HG03108 (cell line): ENCODE measurements around the gene ESRRA.
A peak's percentile ranks its signal among the peaks of the same experiment; 100 is the strongest.

Experiments
- ATAC-seq: cut with Tn5 transposase; IDR thresholded peaks from one replicate; pipeline ENCODE4 v1.9.1; 2021; ENCODE audit warnings: moderate library complexity; ENCODE audit not compliant: unreplicated experiment

ESRRA gene

DNA sequence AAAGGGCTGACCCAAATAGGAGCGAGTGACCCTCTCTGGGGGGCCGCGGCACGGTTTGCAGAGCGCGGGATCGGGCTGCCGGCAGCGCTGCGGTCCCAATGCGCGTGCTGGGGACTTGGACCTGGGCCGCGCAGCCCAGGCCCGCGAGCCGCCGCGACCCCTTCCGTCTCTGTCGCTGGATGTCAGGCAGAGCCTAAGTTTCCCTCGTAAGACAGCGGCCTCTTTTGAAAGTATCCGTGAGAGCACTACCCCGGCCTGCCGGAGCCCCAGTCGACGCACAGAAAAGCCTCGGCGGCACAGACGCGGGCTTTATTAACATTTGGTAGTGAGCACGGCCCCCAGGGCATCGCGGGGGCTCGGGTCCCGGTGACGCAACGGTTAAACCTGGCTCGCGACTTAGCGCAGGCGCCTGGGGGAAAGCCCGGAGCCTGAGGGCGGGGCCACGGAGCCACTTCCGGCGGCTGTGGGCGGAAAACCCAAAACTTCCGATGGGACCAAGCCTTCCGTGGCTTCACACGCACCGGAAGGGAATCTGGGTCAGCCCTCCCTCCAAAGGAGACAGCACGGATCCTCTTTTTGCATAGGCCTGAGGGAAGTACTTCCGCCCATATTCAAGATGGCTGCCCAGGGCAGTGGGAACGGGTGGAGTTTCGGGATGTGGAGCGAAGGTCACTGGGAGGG is 35.6 kb upstream of the ESRRA start:
- ATAC-seq: peak; percentile 61

DNA sequence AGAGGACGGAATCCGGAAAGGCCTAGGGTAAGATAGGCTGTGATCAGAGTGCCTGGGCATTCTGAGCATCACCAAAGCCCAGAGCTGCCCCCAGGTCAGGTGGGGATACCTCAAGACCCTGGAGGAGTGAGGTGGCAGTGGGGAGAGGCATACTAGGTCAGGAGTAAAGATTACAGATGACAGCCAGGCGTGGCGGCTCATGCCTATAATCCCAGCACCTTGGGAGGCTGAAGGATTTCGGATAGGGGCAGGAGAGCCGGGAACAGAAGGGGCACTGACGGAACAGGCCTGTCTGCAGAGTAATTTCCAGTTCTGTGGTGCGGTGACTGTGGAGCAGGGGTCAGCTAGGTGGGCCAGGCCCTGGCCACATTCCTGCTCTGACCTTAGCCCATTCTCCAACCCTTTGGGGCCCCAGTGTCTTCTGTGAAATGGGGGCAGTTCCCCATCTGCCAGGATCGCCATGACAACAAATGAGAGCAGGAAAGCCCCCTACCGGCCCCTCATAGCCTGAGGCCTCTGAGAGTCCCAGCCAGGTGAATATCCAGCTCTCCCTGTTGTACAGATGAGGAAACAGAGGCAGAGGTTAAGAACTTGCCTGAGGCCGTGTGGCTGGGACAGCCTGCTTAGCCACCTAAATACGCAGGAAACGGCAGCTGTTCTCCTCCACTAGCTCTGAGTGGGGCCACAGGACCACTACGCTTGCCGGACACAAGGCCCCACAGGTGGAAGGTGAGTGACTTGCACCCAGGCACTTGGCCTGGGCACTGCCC is 30.1 kb upstream of the ESRRA start:
- ATAC-seq: no peak

- no peak for ATAC-seq
Observed at GRCh38 chr11:64275841-64276240, 29.5 kb upstream of the ESRRA start.

- ATAC-seq: no peak
Observed at GRCh38 chr11:64276653-64277431, 28.5 kb upstream of the ESRRA start.

- no peak for ATAC-seq
Observed at GRCh38 chr11:64278576-64279190, 26.6 kb upstream of the ESRRA start.

- ATAC-seq: no peak
Observed at GRCh38 chr11:64281957-64282770, 23.2 kb upstream of the ESRRA start.

DNA sequence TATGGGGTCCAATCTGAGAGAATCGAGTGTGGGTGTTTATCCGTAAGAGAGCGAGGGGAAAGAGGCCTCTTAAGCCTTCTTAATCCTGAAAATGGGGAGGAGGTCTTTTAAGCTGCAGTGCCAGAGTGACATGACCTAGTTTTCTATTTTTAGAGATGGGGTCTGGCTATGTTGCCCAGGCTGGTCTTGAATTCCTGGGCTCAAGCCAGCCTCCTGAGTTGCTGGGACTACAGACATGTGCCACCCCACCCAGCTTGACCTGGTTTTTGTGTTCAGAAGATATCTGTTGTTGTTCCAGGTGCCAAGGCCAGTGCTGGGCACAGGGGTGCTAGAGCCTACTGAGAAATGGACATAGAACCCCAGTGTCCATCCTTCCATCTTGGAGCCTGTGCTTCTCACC is 22.2 kb upstream of the ESRRA start:
- ATAC-seq: no peak

GRCh38 chr11:64284048-64284961 is 21.0 kb upstream of the ESRRA start, which contains the start of gene BAD:
Gene BAD (minus strand): TSS chr11:64284665. CDS start chr11:64284368, 297 bp downstream.
- peak; percentile 72 for ATAC-seq

DNA sequence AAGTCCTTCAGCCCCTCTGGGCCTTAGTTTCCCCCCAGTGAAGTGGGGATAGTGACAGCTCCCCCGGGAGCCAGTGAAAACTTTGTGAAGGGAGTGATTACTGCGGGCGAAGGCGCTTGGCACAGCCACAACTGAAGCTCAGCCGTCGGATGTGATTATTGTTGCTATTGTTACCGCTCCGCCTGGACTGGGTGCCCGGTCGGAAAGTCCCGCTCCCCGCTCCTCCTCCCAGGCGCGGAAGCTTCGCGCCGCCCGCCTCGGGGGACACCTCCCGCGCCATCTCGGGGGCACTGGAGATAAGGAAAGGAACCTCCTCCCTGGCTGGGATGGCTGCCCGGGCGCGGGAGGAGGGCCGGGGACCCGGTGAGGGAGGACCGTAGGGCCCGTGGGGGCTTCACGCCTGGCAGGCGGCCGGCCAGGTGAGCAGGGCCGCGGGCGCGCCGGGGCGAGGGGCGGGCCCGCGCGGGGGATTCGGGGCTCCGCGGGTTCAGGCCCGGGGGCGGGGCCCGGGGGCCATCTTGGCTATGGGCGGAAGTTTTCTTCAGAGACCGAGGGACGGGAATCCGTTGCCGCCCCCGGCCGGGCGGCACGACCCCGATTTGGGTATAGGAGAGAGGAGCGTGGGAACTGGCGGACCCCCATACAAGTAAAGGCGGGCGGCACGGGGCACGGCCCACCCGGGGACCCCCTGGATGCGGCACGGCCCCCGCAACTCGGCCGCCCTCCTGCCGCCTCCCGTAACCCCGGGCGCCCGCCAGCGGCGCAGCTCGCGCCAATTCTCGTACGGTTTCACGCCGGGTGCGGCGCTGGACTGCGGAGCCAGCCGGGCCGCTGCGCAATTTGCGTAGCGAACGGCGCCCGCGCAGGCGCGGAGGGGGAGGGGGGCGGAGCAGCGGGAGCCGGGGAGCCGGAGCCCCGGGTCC is 20.1 kb upstream of the ESRRA start, which contains the start of gene GPR137:
TSS of gene GPR137 (plus strand) at position 887 of the 923 bp plus-strand sequence. CDS start 677 bp downstream, outside the sequence.
- peak; percentile 46 for ATAC-seq

- peak; percentile 1 for ATAC-seq
Observed at GRCh38 chr11:64285885-64286800, 19.2 kb upstream of the ESRRA start.

DNA sequence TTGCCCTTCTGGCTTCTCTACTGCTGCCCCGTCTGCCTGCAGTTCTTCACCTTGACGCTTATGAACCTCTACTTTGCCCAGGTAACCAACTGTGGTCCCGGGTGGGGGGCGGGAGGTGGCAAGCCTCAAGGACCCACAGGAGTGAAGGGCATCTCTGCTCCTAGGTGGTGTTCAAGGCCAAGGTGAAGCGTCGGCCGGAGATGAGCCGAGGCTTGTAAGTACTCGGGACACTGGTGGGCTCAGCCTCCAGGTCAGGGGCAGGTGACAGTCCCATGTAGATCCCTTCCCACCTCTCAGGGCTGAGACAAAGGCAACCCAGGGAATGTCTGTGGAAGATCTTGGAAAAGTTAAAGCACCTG is 18.5 kb upstream of the ESRRA start:
- ATAC-seq: no peak

GRCh38 chr11:64287676-64288352 is 17.5 kb upstream of the ESRRA start:
- no peak for ATAC-seq

DNA sequence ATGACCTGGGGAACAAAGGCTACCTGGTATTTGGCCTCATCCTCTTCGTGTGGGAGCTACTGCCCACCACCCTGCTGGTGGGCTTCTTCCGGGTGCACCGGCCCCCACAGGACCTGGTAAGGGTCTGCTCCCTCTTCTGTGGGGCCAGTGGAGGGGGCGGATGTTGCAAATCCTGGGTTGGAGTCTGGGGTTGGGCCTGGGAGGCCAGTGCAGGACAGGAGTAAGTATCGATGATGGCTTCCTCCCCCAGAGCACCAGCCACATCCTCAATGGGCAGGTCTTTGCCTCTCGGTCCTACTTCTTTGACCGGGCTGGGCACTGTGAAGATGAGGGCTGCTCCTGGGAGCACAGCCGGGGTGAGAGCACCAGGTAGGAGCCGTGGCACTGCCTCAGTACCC is 17.0 kb upstream of the ESRRA start:
- ATAC-seq: no peak

- ATAC-seq: no peak
Observed at GRCh38 chr11:64289002-64289564, 16.2 kb upstream of the ESRRA start.

- ATAC-seq: no peak
Observed at GRCh38 chr11:64290352-64291261, 14.7 kb upstream of the ESRRA start.
